Prostate gland (tissue), 2 donors: ENCODE data around the gene KLK3. TPM values are rescaled to one million over a fixed set of nuclear protein-coding genes. Genes with fewer than 3 reads are reported as not detected.
A peak's percentile ranks its signal among the peaks of the same experiment; 100 is the strongest.

Experiments used
- DNase-seq: peaks from one replicate; pipeline ENCODE4 v3.0.0-alpha.2; 2019; ENCODE audit warnings: low spot score
- H3K27ac ChIP-seq, 2 donors: fragments of 200-600 bp; sonication (generic); 2 replicates each; pipeline ENCODE4 v1.5.1; 2017 to 2019
- H3K27me3 ChIP-seq: fragments of 200-600 bp; sonication (generic); replicated peaks from 2 replicates; pipeline ENCODE4 v1.5.1; 2019; ENCODE audit not compliant: insufficient read depth
- H3K36me3 ChIP-seq, 2 donors: fragments of 200-600 bp; sonication (generic); 1 replicate in 1 of 2; 2 replicates in 1 of 2; pipeline versions ENCODE4 v1.5.1 to v1.8.1; 2017 to 2019
- H3K4me1 ChIP-seq: fragments of 200-600 bp; sonication (generic); replicated peaks from 2 replicates; pipeline ENCODE4 v1.5.1; 2019
- H3K4me3 ChIP-seq, 2 donors: fragments of 200-600 bp; sonication (generic); 2 replicates each; pipeline ENCODE4 v1.5.1; 2017 to 2019
- H3K9me3 ChIP-seq: fragments of 200-600 bp; sonication (generic); 2 replicates; pipeline ENCODE4 v1.5.1; 2017
- POLR2A ChIP-seq: fragments of 450-650 bp; IDR thresholded peaks from one replicate; pipeline ENCODE4 v1.6.1; 2016; ENCODE audit warnings: antibody characterized with exemption, mild to moderate bottlenecking
- POLR2AphosphoS5 ChIP-seq: sonication (generic); formaldehyde crosslinking; IDR thresholded peaks from one replicate; pipeline ENCODE4 v1.6.1; 2017; ENCODE audit warnings: antibody characterized with exemption
- WGBS: methylation state at CpG from one replicate; pipeline ENCODE4 v1.1.5; 2018; 5-methylcytosine and 5-hydroxymethylcytosine counted together
- intact Hi-C: fragments of 100-400 bp; cut with DNase I; formaldehyde crosslinking; loops from one replicate; pipeline ENCODE4 v1.14.2; 2022
- total RNA-seq, 2 donors: library from RNA; depleted of rRNA; stranded (reverse); fragments of >200 nt; gene quantifications; one replicate each; pipeline ENCODE4 v1.1.0, GENCODE V29; 2016
- TF ChIP-seq, protein P1 (sequence below), 4 experiments: fragments of 200-600 bp in 2 of 4; fragments of 450-650 bp in 2 of 4; sonication (generic) in 2 of 4; IDR thresholded peaks; 1 replicate in 3 of 4; 2 replicates in 1 of 4; pipeline ENCODE4 v1.5.1; 2016 to 2019; ENCODE audit warnings: antibody characterized with exemption in 4 of 4, mild to moderate bottlenecking in 2 of 4, moderate library complexity in 2 of 4

Gene KLK3
- total RNA-seq, 2 donors from 2014 or later, result 7,620 to 35,247 TPM

DNA sequence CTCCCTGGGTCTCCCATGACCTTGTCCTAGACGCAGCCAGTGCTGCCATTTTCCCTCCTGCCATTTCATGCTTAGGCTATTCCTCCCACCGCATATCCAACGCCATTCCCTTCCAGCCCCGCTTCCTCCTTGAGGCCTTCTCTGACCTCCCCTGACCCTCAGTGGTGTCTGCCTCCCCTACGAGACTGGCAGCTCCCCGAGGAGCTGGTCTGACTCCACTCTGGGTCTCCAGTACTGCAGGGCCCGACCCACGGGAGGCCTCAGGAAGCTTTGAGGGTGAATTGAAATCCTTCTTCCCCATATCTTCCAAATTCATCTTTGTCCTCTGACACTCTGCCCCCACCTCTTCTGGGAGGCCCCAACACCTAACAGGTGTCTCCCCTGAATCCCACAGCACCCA lies 22.0 kb upstream of the KLK3 start:
- TF ChIP-seq, protein P1, sequence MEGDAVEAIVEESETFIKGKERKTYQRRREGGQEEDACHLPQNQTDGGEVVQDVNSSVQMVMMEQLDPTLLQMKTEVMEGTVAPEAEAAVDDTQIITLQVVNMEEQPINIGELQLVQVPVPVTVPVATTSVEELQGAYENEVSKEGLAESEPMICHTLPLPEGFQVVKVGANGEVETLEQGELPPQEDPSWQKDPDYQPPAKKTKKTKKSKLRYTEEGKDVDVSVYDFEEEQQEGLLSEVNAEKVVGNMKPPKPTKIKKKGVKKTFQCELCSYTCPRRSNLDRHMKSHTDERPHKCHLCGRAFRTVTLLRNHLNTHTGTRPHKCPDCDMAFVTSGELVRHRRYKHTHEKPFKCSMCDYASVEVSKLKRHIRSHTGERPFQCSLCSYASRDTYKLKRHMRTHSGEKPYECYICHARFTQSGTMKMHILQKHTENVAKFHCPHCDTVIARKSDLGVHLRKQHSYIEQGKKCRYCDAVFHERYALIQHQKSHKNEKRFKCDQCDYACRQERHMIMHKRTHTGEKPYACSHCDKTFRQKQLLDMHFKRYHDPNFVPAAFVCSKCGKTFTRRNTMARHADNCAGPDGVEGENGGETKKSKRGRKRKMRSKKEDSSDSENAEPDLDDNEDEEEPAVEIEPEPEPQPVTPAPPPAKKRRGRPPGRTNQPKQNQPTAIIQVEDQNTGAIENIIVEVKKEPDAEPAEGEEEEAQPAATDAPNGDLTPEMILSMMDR (IDR thresholded peaks at IDR 0.05), result no peak
- no peak for TF ChIP-seq POLR2AphosphoS5
- TF ChIP-seq POLR2A, result no peak
- no peaks in the 10 kb centered on the region for H3K9me3 ChIP-seq
- no peak overlapping the region for H3K27ac ChIP-seq
- no peak overlapping the region for H3K4me3 ChIP-seq
- peaks cover 8% of the 10 kb centered on the region for H3K4me1 ChIP-seq
- DNase-seq, result no peak
- H3K27me3 ChIP-seq, result no peaks in the 10 kb centered on the region
- intact Hi-C loops, result no loop called here
- 89% methylated on average over 8 of the region's 8 CpGs for WGBS
- H3K36me3 ChIP-seq, result no peaks in the 10 kb centered on the region

GRCh38 chr19:50833117-50833801 lies 21.5 kb upstream of the KLK3 start, which contains the start of gene KLK15:
Gene KLK15 (minus strand): TSS chr19:50833574. CDS start chr19:50831492, 2,082 bp downstream.
- Histone ChIP-seq H3K36me3 (no peaks in the 10 kb centered on the region), H3K27me3 (no peaks in the 10 kb centered on the region), H3K9me3 (no peaks in the 10 kb centered on the region), H3K27ac (no peak within 1 kb of the TSS), H3K4me3 (no peak within 1 kb of the TSS), H3K4me1 (peaks cover 8% of the 10 kb centered on the region)
- WGBS, result 69% methylated on average over 8 of the region's 8 CpGs
- no peak for DNase-seq
- TF ChIP-seq POLR2A, result no peak
- TF ChIP-seq, protein P1 (IDR thresholded peaks at IDR 0.05), result no peak
- TF ChIP-seq POLR2AphosphoS5, result no peak
- intact Hi-C loops, result no loop called here

DNA sequence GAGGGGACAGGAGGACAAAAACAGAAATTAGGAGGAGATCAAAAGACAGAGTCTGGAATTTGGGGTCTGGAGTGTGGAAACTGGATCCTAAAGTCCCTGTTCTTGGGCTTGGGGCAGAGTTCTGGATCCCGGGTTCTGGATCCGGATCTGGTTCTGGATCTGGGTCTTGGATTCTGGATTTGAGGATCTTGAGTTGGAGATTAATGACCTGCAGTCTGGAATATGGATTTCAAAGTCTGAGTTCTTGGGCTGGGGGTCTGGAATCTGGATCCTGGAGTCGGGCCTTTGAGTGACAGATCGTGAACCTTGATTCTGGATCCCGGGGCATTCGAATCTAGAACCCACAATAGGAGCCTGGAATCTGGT lies 20.9 kb upstream of the KLK3 start:
- 91% methylated on average over 6 of the region's 6 CpGs for WGBS
- intact Hi-C loops, result no loop called here
- no peaks in the 10 kb centered on the region for H3K27me3 ChIP-seq

GRCh38 chr19:50835103-50835784 lies 19.5 kb upstream of the KLK3 start:
- Histone ChIP-seq H3K27me3 (no peaks in the 10 kb centered on the region), H3K4me3 (peak overlapping the region; percentile 42 to 46), H3K27ac (peak overlapping the region; percentile 92), H3K9me3 (no peaks in the 10 kb centered on the region), H3K36me3 (no peaks in the 10 kb centered on the region), H3K4me1 (peaks cover 8% of the 10 kb centered on the region)
- WGBS, result 27% methylated on average over 13 of the region's 13 CpGs
- DNase-seq, result peak; percentile 33
- intact Hi-C loops, result no loop called here
- TF ChIP-seq POLR2AphosphoS5 (no peak), POLR2A (no peak)
- TF ChIP-seq, protein P1 (IDR thresholded peaks at IDR 0.05), result no peak

More for the DNA sequence above, 20.9 kb upstream of the KLK3 start:
- Histone ChIP-seq H3K36me3 (no peaks in the 10 kb centered on the region), H3K4me1 (peaks cover 8% of the 10 kb centered on the region), H3K9me3 (no peaks in the 10 kb centered on the region), H3K4me3 (no peak overlapping the region), H3K27ac (no peak overlapping the region)
- DNase-seq, result no peak
- TF ChIP-seq POLR2AphosphoS5 (no peak), POLR2A (no peak)
- TF ChIP-seq, protein P1 (IDR thresholded peaks at IDR 0.05), result no peak
